AG09319 (cell line): ENCODE results near the gene S100A6.
"Not testable (repeated sequence)": the region's sequence is repeated elsewhere in the genome, so short reads cannot be mapped to it uniquely, and the experiment has no call there.

Source experiments
- DNase-seq: peaks from one replicate; pipeline ENCODE4 v3.0.0-alpha.2; 2010; ENCODE audit warnings: low read depth; ENCODE audit errors: extremely low read depth
- CTCF ChIP-seq: IDR thresholded peaks from 2 replicates; pipeline ENCODE4 v1.5.1; 2011; ENCODE audit warnings: low read depth, mild to moderate bottlenecking, inconsistent platforms, low read length, moderate library complexity

The S100A6 gene

GRCh38 chr1:153577138-153577537 is 41.3 kb upstream of the S100A6 start:
- no peak for DNase-seq

GRCh38 chr1:153575497-153575896 is 39.7 kb upstream of the S100A6 start:
- DNase-seq = not testable (repeated sequence)

More at GRCh38 chr1:153577138-153577537, 41.3 kb upstream of the S100A6 start:
- no peak for TF ChIP-seq CTCF

DNA sequence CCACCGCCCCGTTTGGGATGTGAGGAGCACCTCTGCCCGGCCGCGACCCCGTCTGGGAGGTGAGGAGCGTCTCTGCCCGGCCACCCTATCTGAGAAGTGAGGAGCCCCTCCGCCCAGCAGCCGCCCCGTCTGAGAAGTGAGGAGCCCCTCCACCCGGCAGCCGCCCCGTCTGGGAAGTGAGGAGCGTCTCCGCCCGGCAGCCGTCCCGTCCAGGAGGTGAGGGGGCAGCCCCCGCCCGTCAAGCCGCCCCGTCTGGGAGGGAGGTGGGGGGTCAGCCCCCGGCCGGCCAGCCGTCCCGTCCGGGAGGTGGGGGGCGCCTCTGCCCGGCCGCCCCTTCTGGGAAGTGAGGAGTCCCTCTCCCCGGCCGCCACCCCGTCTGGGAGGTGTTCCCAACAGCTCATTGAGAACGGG is 39.3 kb upstream of the S100A6 start:
- not testable (repeated sequence) for DNase-seq

- DNase-seq = no peak
- TF ChIP-seq CTCF = no peak
These were observed 37.6 kb upstream of the S100A6 start for GRCh38 chr1:153573351-153573750.

- DNase-seq = peak; percentile 55
- peak; percentile 96 for TF ChIP-seq CTCF
These were observed 36.8 kb upstream of the S100A6 start for GRCh38 chr1:153572569-153573015.

DNA sequence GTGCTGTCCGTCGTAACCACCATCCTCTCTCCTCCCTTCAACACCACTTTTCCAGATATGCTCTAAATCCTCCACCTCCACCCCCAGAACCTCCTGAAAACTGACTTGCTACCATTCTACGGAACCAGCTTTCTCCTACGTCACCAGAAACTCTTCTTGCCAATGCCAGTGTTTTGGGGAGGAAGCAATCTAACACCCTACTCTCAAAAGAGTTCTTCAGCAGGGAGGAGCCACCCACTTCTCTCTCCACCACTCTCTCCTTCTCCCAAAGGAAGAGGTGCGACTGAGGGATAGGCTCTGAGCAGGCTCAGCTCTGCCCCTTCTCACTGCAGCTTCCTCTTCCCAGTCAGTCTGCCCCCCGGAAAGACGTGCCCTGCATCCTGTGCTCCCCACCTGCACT is 35.9 kb upstream of the S100A6 start:
- TF ChIP-seq CTCF = no peak
- no peak for DNase-seq

- no peak for DNase-seq
- TF ChIP-seq CTCF = no peak
These were observed 35.1 kb upstream of the S100A6 start for GRCh38 chr1:153570874-153571273.

- DNase-seq = no peak
- no peak for TF ChIP-seq CTCF
These were observed 33.7 kb upstream of the S100A6 start for GRCh38 chr1:153569465-153569864.
